Anterior cingulate cortex (tissue), 58 donors: ENCODE measurements around the gene RBM6.
"Not testable (repeated sequence)": the region's sequence is repeated elsewhere in the genome, so short reads cannot be mapped to it uniquely, and the experiment has no call there.

ENCODE experiments used
- DNase-seq, 58 donors: peaks; one replicate each; lab custom pipeline; 2025; lab: John Stamatoyannopoulos, UW

RBM6 gene

DNA sequence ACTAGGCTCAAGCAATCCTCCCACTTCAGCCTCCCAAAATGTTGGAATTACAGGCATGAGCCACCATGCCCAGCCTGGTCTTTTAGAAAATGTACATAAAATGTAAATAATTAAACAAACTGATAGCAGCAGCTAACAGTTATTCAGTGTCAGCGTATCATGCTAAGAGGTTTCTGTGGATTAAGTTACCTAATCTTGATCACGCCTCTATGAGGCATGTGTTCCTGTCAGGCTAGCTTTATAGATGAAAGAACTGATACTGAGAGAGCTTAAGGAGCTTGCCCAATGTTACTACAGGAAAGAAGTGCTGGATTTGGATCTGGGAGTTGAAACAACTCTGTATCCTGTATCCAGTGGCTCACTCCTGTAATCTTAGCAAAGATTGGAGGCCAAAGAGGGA, 25.0 kb upstream of the RBM6 start:
- no peak for DNase-seq

DNA sequence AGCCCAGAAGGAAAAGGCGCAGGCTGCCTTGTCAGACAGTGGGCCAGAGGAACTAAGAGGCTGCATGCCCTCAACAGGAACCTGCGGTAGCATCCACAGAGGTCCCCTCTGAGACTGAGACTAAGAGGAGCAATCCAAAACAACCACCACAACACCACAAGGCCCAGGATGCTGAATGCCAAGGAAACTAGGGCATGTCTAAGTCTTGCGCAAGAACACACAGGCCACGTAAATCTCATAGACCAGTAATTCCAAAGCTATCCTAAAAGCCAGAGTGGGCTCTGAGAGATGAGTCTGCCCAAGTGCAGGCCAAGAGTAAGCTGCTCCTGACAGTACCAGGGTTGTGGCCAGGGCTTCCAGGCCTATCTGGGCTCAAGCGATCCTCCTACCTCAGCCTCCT, 23.3 kb upstream of the RBM6 start:
- DNase-seq, result no peak

DNA sequence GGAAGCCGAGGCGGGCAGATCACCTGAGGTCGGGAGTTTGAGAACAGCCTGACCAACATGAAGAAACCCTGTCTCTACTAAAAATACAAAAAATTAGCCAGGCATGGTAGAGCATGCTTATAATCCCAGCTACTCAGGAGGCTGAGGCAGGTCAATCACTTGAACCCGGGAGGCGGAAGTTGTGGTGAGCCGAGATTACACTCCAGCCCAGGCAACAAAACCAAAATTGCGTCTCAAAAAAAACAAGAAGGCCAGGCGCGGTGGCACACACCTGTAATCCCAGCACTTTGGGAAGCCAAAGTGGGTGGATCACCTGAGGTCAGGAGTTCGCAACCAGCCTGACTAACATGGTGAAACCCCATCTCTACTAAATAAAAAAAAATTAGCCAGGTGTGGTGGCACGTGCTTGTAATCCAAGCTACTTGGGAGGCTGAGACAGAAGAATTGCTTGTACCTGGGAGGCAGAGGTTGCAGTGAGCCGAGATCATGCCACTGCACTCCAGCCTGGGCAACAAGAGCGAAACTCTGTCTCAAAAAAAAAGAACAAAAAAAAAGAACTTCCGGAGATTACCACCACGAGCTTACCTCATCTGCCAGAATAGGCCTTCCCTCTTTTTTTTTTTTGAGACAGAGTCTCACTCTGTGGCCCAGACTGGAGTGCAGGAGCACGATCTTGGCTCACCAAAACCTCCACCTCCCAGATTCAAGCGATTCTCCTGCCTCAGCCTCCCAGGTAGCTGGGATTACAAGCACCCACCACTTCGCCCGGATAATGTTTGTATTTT, 22.0 kb upstream of the RBM6 start:
- not testable (repeated sequence) for DNase-seq

DNA sequence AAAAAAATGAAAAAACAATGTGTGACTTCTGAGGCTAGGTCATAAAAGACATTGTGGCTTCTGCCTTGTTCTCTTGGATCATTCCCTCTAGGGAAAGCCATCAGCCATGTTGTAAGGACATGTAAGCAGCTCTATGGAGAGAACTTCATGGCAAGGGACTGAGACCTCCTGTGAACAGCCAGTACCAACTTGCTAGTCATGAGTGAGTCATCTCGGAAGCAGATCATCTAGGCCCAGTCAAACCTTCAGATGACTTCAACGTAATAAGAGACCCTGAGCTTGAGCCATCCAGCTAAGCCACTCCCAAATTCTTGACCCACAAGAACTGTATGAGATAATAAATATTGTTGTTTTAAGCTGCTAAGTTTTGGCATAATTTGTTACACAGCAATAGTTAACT, 15.3 kb upstream of the RBM6 start:
- DNase-seq, result no peak

DNA sequence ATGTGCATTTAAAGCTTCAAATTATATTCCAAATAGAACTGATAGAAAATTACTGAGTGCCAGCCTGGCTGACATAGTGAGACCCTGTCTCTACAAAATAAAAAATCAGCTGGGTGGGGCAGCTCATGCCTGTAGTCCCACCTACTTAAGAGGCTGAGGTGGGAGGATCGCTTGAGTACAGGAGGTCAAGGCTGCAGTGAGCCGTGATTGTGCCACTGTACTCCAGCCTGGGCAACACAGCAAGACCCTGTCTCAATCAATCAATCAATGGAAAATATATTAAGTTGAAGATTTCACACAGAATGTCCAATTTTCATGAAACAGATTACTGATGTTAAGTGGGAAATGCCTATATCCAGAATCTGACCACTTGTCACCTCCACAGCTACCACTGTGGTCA, 14.5 kb upstream of the RBM6 start:
- no peak for DNase-seq

DNA sequence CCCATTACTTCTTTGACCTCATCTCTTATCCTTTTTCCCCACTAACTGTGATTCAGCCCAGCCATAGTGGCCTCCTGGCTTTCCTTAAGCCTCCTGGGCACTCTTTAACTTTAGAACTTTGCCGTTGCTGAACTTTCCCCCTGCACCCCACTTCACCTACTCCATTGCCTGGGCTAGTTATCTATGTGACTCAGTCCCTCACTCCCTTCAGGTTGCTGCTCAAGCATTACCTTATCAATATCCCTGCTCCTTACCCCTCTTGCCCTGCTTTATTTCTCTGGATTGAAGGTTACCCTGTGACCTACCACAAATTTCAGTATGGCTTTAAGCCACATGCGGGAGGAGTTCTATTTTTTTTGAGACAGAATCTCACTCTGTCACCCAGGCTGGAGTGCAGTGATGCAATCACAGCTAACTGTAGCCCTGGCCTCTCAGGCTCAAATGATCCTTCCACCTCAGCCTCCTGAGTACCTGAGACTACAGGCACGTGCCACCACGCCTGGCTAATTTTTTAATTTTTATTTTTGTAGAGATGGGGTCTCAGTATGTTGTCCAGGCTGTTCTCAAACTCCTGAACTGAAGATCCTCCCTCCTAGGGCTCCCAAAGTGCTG, 13.7 kb upstream of the RBM6 start:
- DNase-seq, result no peak

DNA sequence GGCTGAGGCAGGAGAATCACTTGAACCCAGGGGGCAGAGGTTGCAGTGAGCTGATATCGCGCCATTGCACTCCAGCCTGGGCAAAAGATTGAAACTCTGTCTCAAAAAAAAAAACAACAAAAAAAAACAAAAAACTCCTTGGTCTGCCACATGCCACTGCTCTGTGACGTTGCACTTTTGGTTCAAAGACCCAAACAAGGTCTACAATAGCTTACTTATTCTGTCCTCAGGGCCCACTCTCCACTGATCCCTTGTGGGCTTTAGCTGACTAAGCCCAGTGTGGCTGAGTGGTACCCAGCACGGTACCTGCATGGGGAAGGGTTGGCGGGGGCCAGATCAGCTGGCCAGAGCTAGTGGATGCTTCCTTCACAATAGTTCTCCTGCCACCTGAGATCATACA, 12.2 kb upstream of the RBM6 start:
- no peak for DNase-seq

DNA sequence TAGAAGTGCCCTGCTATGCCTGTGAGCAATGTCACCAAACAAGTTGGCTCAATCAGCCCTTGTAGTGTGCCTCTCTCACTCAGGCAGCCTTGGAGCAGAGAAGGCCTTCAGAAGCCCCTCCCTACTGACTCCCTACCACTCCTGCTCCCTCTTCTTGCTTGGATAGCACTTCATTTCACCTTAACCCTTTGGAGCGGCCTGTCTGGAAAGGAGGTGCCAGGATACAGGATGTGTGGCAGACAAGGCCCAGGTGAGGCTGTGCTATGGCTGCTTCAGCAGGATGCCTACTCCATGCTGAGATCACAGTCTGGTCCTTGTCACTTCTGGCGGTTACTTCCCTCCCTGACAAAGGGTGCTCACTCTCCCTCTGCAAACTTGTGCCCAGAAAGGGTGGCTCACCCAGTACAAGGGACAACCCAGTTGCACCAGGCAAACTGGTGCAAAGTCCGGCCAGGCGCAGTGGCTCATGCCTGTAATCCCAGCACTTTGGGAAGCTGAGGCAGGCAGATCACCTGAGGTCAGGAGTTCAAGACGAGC, 11.4 kb upstream of the RBM6 start:
- no peak for DNase-seq

DNA sequence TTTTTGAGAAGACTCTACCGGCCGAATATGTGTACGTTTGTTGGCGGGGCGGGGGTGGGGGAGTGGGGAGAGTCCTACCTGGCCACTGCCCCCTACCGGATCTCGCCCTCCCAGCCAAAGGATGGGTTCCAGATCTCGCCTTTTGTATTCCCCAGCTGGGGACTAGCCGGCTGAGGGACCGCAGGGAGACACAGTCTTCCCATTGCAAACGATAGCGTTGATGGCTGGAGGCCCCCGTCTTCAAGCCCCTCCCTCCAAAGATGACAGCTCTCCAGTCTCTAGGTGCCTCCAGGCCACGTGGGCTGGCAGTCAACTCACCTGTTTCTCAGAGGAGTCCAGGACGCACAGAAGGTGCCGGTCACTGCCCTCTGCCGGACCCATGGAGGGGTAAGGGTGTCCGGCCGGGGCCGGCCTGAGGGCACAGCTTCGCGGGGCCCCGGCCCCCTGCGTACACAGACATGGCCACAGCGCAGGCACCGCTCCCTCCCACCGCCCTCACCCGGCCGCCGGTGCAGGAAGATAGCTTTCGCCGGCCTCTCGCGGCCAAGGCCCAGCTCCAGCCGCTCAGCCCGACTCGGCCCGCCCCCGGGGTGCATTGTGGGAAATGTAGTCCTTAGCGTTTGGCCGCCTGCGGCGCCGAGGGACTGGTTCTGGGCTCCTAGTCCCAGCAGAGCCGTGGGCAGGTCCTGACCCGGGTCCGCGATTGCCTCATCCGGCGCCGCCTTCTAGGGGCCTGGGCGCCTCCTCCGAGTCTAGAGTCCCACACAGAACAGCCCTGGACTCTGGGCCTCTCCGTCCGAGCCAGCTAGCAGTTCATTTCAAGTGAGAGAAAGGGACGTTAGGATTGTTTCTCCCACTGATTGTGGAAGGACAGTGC, 10.4 kb upstream of the RBM6 start, which contains the start of gene MON1A:
Gene MON1A, minus strand, starts transcription at position 521 of the 877 bp plus-strand sequence. CDS start 16,465 bp downstream, outside the sequence.
- peak; percentile 52 to 95 (median 88) for DNase-seq

DNA sequence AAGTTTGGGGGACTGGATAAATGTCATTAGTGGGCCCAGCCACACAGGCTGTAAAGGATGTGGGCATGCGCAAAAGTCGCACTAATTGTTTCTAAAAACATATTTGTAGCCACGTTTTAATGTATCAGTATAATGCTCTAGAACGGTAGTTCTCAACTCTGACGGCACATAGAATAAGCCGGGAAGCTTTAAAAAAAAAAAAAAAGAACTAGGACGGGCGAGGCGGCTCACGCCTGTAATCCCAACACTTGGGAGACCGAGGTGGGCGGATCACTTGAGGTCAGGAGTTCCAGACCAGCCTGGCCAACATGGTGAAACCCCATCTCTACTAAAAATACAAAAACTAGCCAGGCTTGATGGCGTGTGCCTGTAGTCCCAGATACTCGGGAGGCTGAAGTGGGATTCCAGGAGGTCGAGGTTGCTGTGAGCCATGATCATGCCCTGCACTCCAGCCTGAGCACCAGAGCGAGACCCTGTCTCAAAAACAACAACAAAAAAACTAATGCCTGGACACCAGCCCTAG, 9.7 kb upstream of the RBM6 start:
- DNase-seq, result no peak

DNA sequence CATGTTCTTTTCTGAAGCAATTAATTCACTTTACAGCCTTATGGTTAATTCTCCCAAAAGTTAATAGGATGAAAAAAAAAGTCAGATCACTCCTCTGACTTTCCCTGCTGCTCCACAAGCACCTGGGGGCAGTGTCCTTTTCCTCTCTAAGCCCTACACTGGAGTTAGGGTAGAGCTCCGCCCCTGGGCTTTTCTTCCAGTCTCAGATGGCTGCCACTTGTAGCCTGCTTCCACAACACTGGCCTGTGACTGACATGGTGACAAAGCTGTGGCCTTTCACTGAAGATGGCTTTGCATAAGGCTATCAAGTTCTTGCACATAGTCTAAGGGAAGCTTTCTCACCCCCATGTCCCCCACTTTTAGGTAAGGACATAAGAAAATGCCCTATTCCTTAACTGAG, 9.0 kb upstream of the RBM6 start:
- no peak for DNase-seq

DNA sequence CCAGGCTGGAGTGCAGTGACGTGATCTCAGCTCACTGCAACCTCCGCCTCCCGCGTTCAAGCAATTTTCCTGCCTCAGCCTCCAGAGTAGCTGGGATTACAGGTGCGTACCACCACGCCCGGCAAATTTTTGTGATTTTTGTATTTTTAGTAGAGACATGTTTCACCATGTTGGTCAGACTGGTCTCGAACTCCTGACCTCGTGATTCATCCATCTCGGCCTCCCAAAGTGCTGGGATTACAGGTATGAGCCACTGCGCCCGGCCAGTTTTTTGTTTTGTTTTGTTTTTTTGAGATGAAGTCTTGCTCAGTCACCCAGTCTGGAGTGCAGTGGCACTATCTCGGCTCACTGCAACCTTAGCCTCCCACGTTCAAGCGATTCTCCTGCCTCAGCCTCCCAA, 7.7 kb upstream of the RBM6 start:
- not testable (repeated sequence) for DNase-seq

DNA sequence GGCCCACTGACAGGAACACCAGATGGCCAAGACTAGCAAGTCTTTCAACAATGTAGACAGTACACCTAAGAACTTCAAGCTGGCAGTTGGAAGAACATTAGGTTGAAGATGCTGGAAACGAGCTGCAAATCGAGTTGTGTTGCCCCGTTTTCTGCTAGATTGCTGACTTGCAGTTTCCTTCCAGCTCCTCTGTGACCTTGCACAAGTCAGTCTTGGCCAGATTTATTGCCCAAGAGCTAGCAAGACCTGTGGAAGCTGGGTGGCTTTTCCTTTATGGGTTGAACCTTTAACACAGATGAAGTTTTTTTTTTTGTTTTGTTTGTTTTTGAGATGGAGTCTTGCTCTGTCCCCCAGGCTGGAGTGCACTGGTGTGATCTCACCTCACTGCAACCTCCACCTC, 2.9 kb upstream of the RBM6 start:
- no peak for DNase-seq

DNA sequence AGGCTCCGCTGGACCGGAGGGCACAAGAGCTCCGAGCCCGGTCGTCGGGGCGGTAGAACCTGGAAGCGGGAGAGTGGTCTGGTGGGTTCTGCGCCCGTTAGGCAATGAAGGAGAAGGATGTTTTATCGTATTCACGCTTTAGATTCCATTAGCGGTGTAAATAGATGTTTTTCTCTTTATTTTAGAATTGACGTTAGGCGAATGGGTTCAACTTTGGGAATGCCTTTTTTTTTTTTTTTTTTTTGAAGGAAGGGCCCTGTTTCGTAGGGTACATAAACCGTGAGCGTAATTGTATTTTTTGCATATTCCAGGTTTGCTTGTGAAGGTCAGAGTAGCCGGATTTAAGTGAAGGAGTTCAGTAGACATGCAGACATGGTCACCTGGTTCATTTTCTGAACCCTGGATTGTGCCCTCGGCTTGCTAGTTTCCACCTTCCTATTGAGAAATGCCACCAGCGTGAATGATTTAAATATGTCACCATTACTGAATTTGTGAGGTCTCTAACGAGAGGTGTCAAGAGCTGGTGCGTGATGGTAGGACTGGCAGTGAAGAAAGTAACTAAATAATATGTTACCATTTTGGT, 808 bp downstream of the RBM6 start:
- no peak for DNase-seq

DNA sequence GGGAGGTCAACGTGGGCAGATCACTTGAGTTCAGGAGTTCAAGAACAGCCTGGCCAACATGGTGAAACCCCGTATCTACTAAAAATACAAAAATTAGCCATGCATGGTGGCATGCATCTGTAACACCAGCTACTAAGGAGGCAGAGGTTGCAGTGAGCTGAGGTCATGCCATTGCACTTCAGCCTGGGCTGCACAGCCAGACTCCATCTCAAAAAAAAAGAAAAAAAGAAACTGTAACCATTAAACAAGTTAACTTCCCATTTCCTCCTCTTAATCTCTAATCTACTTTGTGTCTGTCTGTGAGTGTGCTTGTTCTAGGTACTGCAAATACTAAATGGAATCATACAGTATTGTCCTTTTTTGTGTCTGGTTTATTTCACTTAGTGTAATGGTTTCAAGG, 2.7 kb downstream of the RBM6 start:
- DNase-seq, result no peak

DNA sequence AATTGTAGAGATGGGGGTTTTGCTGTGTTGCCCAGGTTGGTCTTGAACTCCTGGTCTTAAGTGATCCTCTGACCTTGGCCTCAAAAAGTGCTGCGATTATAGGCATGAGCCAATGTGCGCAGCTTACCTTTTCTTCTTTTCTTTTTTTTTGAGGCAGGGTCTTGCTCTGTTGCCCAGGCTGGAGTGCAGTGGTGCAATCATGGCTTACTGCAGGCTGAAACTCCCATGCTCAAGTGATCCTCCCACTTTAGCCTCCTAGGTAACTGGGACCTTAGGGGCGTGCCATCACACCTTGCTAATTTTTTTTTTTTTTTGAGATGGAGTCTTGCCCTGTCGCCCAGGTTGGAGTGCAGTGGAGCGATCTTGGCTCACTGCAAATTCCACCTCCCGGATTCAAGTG, 13.0 kb downstream of the RBM6 start:
- no peak for DNase-seq

DNA sequence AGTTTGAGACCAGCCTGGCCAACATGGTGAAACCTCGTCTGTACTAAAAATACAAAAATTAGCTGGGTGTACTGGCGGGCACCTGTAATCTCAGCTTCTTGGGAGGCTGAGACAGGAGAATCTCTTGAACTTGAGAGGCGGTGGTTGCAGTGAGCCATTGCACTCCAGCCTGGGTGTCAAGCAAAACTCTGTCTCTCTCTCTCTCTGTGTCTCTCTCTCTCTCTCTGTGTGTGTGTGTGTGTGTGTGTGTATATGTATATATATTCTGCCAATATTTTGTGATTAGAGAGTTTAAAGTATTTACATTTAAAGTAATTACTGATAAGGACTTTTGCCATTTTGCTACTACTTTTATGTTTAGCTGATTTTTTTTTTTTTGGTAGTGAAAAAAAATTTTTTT, 15.7 kb downstream of the RBM6 start:
- no peak for DNase-seq

DNA sequence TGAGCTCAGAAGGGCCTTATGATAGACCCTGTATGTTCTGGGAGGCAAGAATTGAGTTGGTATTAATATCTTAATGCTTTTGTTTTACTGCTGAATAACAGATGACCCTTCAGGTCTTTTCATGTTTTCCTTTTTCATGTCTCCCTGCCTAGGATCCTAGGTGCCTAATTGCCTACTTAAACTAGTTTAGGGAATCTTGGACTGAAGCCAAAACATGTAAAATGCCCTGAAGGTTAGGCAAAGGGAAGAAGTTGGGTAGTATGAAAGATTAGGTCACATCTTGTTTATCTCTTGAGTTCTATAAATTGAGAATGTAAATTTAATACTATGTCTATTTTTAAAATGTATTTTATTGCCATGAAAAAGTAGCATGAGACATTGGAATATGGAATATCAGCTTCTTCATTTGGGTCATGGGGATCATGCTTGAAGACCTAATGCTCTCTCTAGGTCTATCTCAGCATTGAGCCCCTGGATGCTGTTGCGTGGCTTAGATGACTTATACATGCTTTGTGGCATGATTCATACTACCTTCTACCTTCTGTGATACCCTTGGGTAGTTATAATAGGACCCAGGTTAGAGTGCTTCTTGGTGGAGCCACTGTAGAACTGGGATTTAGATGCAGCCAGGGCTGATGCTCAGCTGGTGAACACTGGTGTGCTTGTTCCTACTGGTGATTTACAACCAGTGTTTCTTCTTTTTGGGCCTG, 26.4 kb downstream of the RBM6 start:
- no peak for DNase-seq

DNA sequence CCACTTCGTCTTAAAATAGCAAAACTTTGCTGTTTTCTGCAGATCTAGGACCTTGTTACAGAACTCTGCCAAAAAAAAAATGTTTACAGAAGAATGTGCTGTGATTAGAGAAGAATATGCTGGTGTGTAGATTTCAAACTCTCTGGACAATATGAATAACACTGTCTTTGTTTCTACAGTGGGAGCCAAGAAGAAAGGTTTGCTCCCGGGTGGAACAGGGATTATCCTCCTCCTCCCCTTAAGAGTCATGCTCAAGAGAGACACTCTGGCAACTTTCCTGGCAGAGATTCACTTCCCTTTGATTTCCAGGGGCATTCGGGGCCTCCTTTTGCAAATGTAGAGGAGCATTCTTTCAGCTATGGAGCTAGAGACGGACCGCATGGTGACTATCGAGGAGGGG, 27.3 kb downstream of the RBM6 start:
- DNase-seq, result no peak

DNA sequence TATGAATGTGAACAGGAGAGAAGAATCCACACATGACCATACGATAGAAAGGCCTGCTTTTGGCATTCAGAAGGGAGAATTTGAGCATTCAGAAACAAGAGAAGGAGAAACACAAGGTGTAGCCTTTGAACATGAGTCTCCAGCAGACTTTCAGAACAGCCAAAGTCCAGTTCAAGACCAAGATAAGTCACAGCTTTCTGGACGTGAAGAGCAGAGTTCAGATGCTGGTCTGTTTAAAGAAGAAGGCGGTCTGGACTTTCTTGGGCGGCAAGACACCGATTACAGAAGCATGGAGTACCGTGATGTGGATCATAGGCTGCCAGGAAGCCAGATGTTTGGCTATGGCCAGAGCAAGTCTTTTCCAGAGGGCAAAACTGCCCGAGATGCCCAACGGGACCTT, 28.4 kb downstream of the RBM6 start:
- DNase-seq, result no peak
